ENCODE measurements around the gene ZNF446.

DNA sequence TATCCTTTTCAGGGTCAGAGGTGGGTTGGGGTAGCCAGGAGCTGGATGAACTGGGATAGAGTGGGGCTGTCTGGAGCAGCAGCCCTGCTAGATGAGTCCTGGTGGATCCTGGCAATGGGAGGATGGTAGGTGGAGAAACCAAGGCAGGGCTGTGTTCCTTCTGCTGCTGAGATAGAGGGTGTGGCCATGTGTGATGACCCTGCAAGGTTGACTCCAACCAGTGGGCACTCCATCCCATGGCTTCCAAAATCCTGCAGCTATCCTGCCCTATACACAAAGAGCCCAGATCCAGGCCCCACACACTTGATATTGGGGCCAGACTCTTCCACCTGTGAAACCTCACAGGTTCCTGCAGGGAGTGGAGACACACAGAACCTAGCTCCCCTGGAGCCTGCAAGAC is 2.4 kb upstream of the ZNF446 start:
- TF ChIP-seq, protein P1, sequence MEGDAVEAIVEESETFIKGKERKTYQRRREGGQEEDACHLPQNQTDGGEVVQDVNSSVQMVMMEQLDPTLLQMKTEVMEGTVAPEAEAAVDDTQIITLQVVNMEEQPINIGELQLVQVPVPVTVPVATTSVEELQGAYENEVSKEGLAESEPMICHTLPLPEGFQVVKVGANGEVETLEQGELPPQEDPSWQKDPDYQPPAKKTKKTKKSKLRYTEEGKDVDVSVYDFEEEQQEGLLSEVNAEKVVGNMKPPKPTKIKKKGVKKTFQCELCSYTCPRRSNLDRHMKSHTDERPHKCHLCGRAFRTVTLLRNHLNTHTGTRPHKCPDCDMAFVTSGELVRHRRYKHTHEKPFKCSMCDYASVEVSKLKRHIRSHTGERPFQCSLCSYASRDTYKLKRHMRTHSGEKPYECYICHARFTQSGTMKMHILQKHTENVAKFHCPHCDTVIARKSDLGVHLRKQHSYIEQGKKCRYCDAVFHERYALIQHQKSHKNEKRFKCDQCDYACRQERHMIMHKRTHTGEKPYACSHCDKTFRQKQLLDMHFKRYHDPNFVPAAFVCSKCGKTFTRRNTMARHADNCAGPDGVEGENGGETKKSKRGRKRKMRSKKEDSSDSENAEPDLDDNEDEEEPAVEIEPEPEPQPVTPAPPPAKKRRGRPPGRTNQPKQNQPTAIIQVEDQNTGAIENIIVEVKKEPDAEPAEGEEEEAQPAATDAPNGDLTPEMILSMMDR (IDR thresholded peaks at IDR 0.05): no peak
- TF ChIP-seq POLR2A (IDR thresholded peaks at IDR 0.05): no peak
